A549 (cell line): ENCODE data around the gene ABHD17A. TPM values are rescaled to one million over a fixed set of nuclear protein-coding genes. Genes with fewer than 3 reads are reported as not detected.

ENCODE experiments used
- ATAC-seq, 2 experiments: fragments of 200-7000 bp in 1 of 2; fragments of >200 bp in 1 of 2; cut with Nextera tagmentation in 1 of 2; cut with Tn5 transposase in 1 of 2; 3 replicates each; pipeline versions ENCODE4 v1.8.0 to v1.9.1; 2018 to 2020; ENCODE audit warnings: mild to moderate bottlenecking in 1 of 2, moderate library complexity in 1 of 2
- CTCF ChIA-PET: fragments of 300-600 bp; sonication (Branson Sonifier 250); formaldehyde crosslinking; extraction: SDS; loops from one replicate; lab custom pipeline; 2021; ENCODE audit warnings: antibody characterized with exemption, inconsistent platforms; lab: Yijun Ruan, JAX
- POLR2A ChIA-PET: fragments of 350-600 bp; formaldehyde crosslinking; extraction: SDS; loops from one replicate; lab custom pipeline; 2021; ENCODE audit warnings: antibody characterized with exemption, inconsistent platforms; lab: Yijun Ruan, JAX
- DNase-seq, 2 experiments: peaks; one replicate each; pipeline versions ENCODE4 v3.0.0 to v3.0.0-alpha.2; 2011 to 2016; ENCODE audit warnings: low read depth in 1 of 2, low spot score in 1 of 2
- FAIRE-seq: peaks from 2 replicates; lab custom pipeline; 2011; peaks lifted over from hg19 to GRCh38; lab: Jason Lieb, UNC
- H3K27ac ChIP-seq, 2 experiments: fragments of >200 bp; sonication (Bioruptor Twin); formaldehyde crosslinking; 3 replicates each; pipeline ENCODE4 v1.5.1; 2016 to 2017
- H3K4me1 ChIP-seq: fragments of >200 bp; sonication (Bioruptor Twin); formaldehyde crosslinking; 3 replicates; pipeline ENCODE4 v1.6.1; 2016
- H3K4me2 ChIP-seq: fragments of >200 bp; sonication (Bioruptor Twin); formaldehyde crosslinking; 3 replicates; pipeline ENCODE4 v1.6.1; 2016
- H3K4me3 ChIP-seq: fragments of >200 bp; sonication (Bioruptor Twin); formaldehyde crosslinking; 3 replicates; pipeline ENCODE4 v1.5.1; 2016
- H3K9me3 ChIP-seq: fragments of >200 bp; sonication (Bioruptor Twin); formaldehyde crosslinking; 3 replicates; pipeline ENCODE4 v1.6.1; 2016
- ATOH8 ChIP-seq: fragments of 250-450 bp; sonication (Bioruptor Pico); IDR thresholded peaks from 2 replicates; pipeline ENCODE4 v1.5.0; 2020; ENCODE audit warnings: low read depth, mild to moderate bottlenecking, moderate library complexity
- E2F6 ChIP-seq: IDR thresholded peaks from 2 replicates; pipeline ENCODE4 v1.6.1; 2012; ENCODE audit warnings: low read depth, borderline replicate concordance
- ESRRA ChIP-seq: fragments of 150-350 bp; IDR thresholded peaks from 2 replicates; pipeline ENCODE4 v1.6.1; 2014; ENCODE audit warnings: mild to moderate bottlenecking, low read length, borderline replicate concordance
- FOSB ChIP-seq: fragments of 250-450 bp; sonication (Bioruptor Pico); IDR thresholded peaks from 2 replicates; pipeline ENCODE4 v1.5.0; 2020; ENCODE audit warnings: mild to moderate bottlenecking, moderate library complexity
- FOSL2 ChIP-seq, 2 experiments: fragments of 450-650 bp in 1 of 2; fragments of >200 bp in 1 of 2; sonication (Bioruptor Twin) in 1 of 2; formaldehyde crosslinking; IDR thresholded peaks; 2 replicates each; pipeline versions ENCODE4 v1.5.0 to v1.6.1; 2016 to 2020; ENCODE audit warnings: mild to moderate bottlenecking in 1 of 2, moderate library complexity in 1 of 2
- HDAC2 ChIP-seq: fragments of 200-600 bp; sonication (generic); IDR thresholded peaks from 2 replicates; pipeline ENCODE4 v1.6.1; 2016
- HMGXB4 ChIP-seq: fragments of 250-450 bp; sonication (Bioruptor Pico); IDR thresholded peaks from 2 replicates; pipeline ENCODE4 v1.5.0; 2021; ENCODE audit warnings: mild to moderate bottlenecking, moderate library complexity, borderline replicate concordance
- KDM1A ChIP-seq: fragments of 200-600 bp; sonication (generic); IDR thresholded peaks from 2 replicates; pipeline ENCODE4 v1.6.1; 2016; ENCODE audit warnings: low read depth, mild to moderate bottlenecking
- KDM5A ChIP-seq: fragments of 200-600 bp; sonication (generic); IDR thresholded peaks from 2 replicates; pipeline ENCODE4 v1.6.1; 2016; ENCODE audit warnings: antibody characterized with exemption, mild to moderate bottlenecking
- MAZ ChIP-seq: fragments of 150-350 bp; IDR thresholded peaks from 2 replicates; pipeline ENCODE4 v1.6.1; 2014; ENCODE audit warnings: antibody characterized with exemption, low read depth, low read length, borderline replicate concordance
- NPAS2 ChIP-seq: fragments of 250-450 bp; sonication (Bioruptor Pico); IDR thresholded peaks from 2 replicates; pipeline ENCODE4 v1.8.0; 2022; ENCODE audit warnings: mild to moderate bottlenecking, moderate library complexity, borderline replicate concordance
- NR3C1 ChIP-seq: fragments of >200 bp; sonication (Bioruptor Twin); formaldehyde crosslinking; IDR thresholded peaks from 3 replicates; pipeline ENCODE4 v1.6.1; 2017
- PBX3 ChIP-seq: IDR thresholded peaks from 2 replicates; pipeline ENCODE4 v1.6.1; 2012
- PHF8 ChIP-seq: fragments of 200-600 bp; sonication (generic); IDR thresholded peaks from 2 replicates; pipeline ENCODE4 v1.6.1; 2016; ENCODE audit warnings: low read depth, mild to moderate bottlenecking, antibody characterized with exemption, moderate library complexity, borderline replicate concordance
- POLR2A ChIP-seq: IDR thresholded peaks from 2 replicates; pipeline ENCODE4 v1.6.1; 2012; ENCODE audit warnings: mild to moderate bottlenecking, low read length
- ZFP36 ChIP-seq: fragments of 450-650 bp; IDR thresholded peaks from 2 replicates; pipeline ENCODE4 v1.6.1; 2014; ENCODE audit warnings: borderline replicate concordance; ENCODE audit not compliant: partially characterized antibody
- ZNF302 ChIP-seq: fragments of 250-450 bp; sonication (Bioruptor Pico); IDR thresholded peaks from 2 replicates; pipeline ENCODE4 v1.9.0; 2021; ENCODE audit warnings: inconsistent platforms, mild to moderate bottlenecking, moderate library complexity
- ZSCAN20 ChIP-seq: fragments of 250-450 bp; sonication (Bioruptor Pico); IDR thresholded peaks from 2 replicates; pipeline ENCODE4 v1.8.0; 2022; ENCODE audit warnings: mild to moderate bottlenecking, moderate library complexity
- WGBS: methylation state at CpG from one replicate; pipeline ENCODE4 v1.1.6; 2017; ENCODE audit errors: missing lambda C conversion rate; 5-methylcytosine and 5-hydroxymethylcytosine counted together
- polyA plus RNA-seq, 4 experiments: library from polyadenylated mRNA; depleted of rRNA in 3 of 4; stranded (reverse); fragments of >200 nt; fragmentation: RNase III in 1 of 4; extraction: RNeasy Plus Mini Kit Qiagen cat#74134 plus additional on column Dnase treatment in 1 of 4; gene quantifications; 2 replicates in 3 of 4; 3 replicates in 1 of 4; pipeline ENCODE4 v1.2.3, GENCODE V29; 2011 to 2017

Gene ABHD17A
- polyA plus RNA-seq, 2 of the 4 experiments (the other 2 are of a cell fraction), result 12.8 to 23.1 TPM

- TF ChIP-seq MAZ, result no peak
- TF ChIP-seq KDM1A, result no peak
- TF ChIP-seq HMGXB4, result no peak
- no peak for TF ChIP-seq PHF8
- TF ChIP-seq ZNF302 (CRISPR knock-in tag), result no peak
- TF ChIP-seq FOSL2 (IDR thresholded peaks at IDR 0.05), result no peak
- TF ChIP-seq FOSL2 (CRISPR knock-in tag; IDR thresholded peaks at IDR 0.05), result no peak
- no peak for TF ChIP-seq ATOH8 (CRISPR knock-in tag)
- TF ChIP-seq ZFP36, result no peak
- no peak for TF ChIP-seq PBX3
- 0 out of 2 replicates have a peak, but pooled peaks have one; percentile 9 for TF ChIP-seq E2F6
- TF ChIP-seq KDM5A, result no peak
- TF ChIP-seq HDAC2, result no peak
These were observed 21.4 kb downstream of the ABHD17A start (continued) for GRCh38 chr19:1863638-1864479.

- FAIRE-seq, result no peak
- ChIA-PET POLR2A (no interaction called here), CTCF (no interaction called here)
- H3K27ac ChIP-seq, result peak within 1 kb of the TSS; percentile 99 to 100
- no peaks in the 10 kb centered on the region for H3K9me3 ChIP-seq
- 1% methylated on average over 21 of the region's 63 CpGs for WGBS
- H3K4me1 ChIP-seq, result peaks cover 35% of the 10 kb centered on the region
- DNase-seq, result no peak
- peak within 1 kb of the TSS; percentile 68 for H3K4me3 ChIP-seq
- TF ChIP-seq ESRRA, result no peak
- peak; percentile 46 for TF ChIP-seq POLR2A
- H3K4me2 ChIP-seq, result peak within 1 kb of the TSS; percentile 99
- peak in 1 of 2 experiments; percentile 35; a peak in 3 of 6 replicates for ATAC-seq
These were observed 22.0 kb downstream of the ABHD17A start, which contains the start of gene KLF16 for GRCh38 chr19:1863328-1863637. Gene KLF16, minus strand, starts transcription at chr19:1863579. Its CDS starts 82 bp downstream, at chr19:1863497.

- peaks cover 41% of the 10 kb centered on the region for H3K4me1 ChIP-seq
- WGBS, result 0% methylated on average over 23 of the region's 109 CpGs
- ChIA-PET POLR2A (no interaction called here), CTCF (no interaction called here)
- peak in 1 of 2 experiments; percentile 56 for DNase-seq
- H3K9me3 ChIP-seq, result no peaks in the 10 kb centered on the region
- peak overlapping the region; percentile 99 to 100 for H3K27ac ChIP-seq
- TF ChIP-seq FOSB, result no peak
- no peak for TF ChIP-seq ZSCAN20
- 0 out of 2 replicates have a peak, but pooled peaks have one; percentile 5 for TF ChIP-seq KDM1A
- TF ChIP-seq NPAS2, result no peak
- no peak for TF ChIP-seq NR3C1
- ATAC-seq, result no peak
- peak overlapping the region; percentile 68 for H3K4me3 ChIP-seq
- H3K4me2 ChIP-seq, result peak overlapping the region; percentile 99
- no peak for FAIRE-seq
These were observed 22.6 kb downstream of the ABHD17A start for GRCh38 chr19:1862424-1863327.
